K562 (cell line): ENCODE measurements around the gene PTGIS. TPM values are rescaled to one million over a fixed set of nuclear protein-coding genes. Genes with fewer than 3 reads are reported as not detected.

Experiments
- ATAC-seq: fragments of 200-7000 bp; cut with Tn5 transposase; 3 replicates; pipeline ENCODE4 v1.9.1; 2020; ENCODE audit warnings: moderate library complexity
- BruUV-seq: library from RNA; stranded (reverse); fragments of 400-500 nt; replicated peaks from 2 replicates; lab custom pipeline; 2021; lab: Mats Ljungman, UMichigan
- CTCF ChIA-PET: fragments of 300-600 bp; formaldehyde crosslinking; extraction: SDS; loops from one replicate; lab custom pipeline; 2021; ENCODE audit warnings: low intra/inter-chr PET ratio; lab: Yijun Ruan, JAX
- POLR2A ChIA-PET: fragments of 300-600, 350-650 bp; sonication (Branson Sonifier 250); formaldehyde crosslinking; extraction: SDS; loops from one replicate; lab custom pipeline; 2021; ENCODE audit warnings: antibody characterized with exemption, inconsistent platforms; lab: Yijun Ruan, JAX
- DNase-seq, 4 experiments: peaks; one replicate each; pipeline versions ENCODE4 v3.0.0 to v3.0.0-alpha.2; 2011 to 2018; ENCODE audit warnings: low spot score in 3 of 4, mixed read lengths in 3 of 4; ENCODE audit errors: extremely low read depth in 1 of 4
- FAIRE-seq: peaks from 2 replicates; lab custom pipeline; 2011; peaks lifted over from hg19 to GRCh38; lab: Jason Lieb, UNC
- H2AFZ ChIP-seq: 2 replicates; pipeline ENCODE4 v1.6.0; 2011; ENCODE audit warnings: low read depth, low read length, control low read depth, inconsistent platforms
- H3K27ac ChIP-seq: fragments of 200-600 bp; 3 replicates; pipeline ENCODE4 v1.8.0; 2011; ENCODE audit warnings: low read depth, mild to moderate bottlenecking, control low read depth, inconsistent platforms, low read length, moderate library complexity, mixed read lengths; ENCODE audit errors: extremely low read depth
- H3K27me3 ChIP-seq, 2 experiments: fragments of 300-600 bp in 1 of 2; 2 replicates in 1 of 2; 3 replicates in 1 of 2; pipeline versions ENCODE4 v1.6.0 to v1.8.0; 2011; ENCODE audit warnings: inconsistent platforms in 2 of 2, low read length in 2 of 2, mild to moderate bottlenecking in 1 of 2, mixed read lengths in 1 of 2, moderate library complexity in 1 of 2; ENCODE audit not compliant: control insufficient read depth in 2 of 2, insufficient read depth in 2 of 2
- H3K36me3 ChIP-seq: fragments of 300-600 bp; 3 replicates; pipeline ENCODE4 v1.8.0; 2011; ENCODE audit warnings: mild to moderate bottlenecking, low read length, inconsistent platforms; ENCODE audit not compliant: control insufficient read depth, insufficient read depth
- H3K4me1 ChIP-seq, 2 experiments: fragments of 200-600 bp in 1 of 2; replicated peaks in 1 of 2; 2 replicates in 1 of 2; 3 replicates in 1 of 2; pipeline versions ENCODE4 v1.5.1 to v1.8.0; 2011; ENCODE audit warnings: inconsistent platforms in 2 of 2, low read length in 2 of 2, mild to moderate bottlenecking in 1 of 2, mixed read lengths in 1 of 2, moderate library complexity in 1 of 2; ENCODE audit not compliant: control insufficient read depth in 2 of 2, insufficient read depth in 2 of 2
- H3K4me2 ChIP-seq: 2 replicates; pipeline ENCODE4 v1.6.1; 2011; ENCODE audit warnings: low read length, control low read depth, inconsistent platforms, mixed read lengths; ENCODE audit not compliant: insufficient read depth
- H3K4me3 ChIP-seq: fragments of 200-600 bp; sonication (generic), shearing (Covaris generic); 2 replicates; pipeline ENCODE4 v1.5.1; 2016; ENCODE audit warnings: control low read depth, inconsistent platforms
- H3K79me2 ChIP-seq: fragments of 200-600 bp; 3 replicates; pipeline ENCODE4 v1.8.0; 2011; ENCODE audit warnings: low read length, inconsistent platforms; ENCODE audit not compliant: control insufficient read depth, insufficient read depth
- H3K9ac ChIP-seq, 2 experiments: 2 replicates each; pipeline versions ENCODE4 v1.6.0 to v1.6.1; 2011; ENCODE audit warnings: low read depth in 2 of 2, low read length in 2 of 2, control low read depth in 1 of 2, inconsistent platforms in 1 of 2, mild to moderate bottlenecking in 1 of 2, mixed read lengths in 1 of 2; ENCODE audit not compliant: insufficient read depth in 1 of 2
- H3K9me1 ChIP-seq: one replicate; pipeline ENCODE4 v1.6.0; 2011; ENCODE audit warnings: inconsistent platforms, mild to moderate bottlenecking, low read length, moderate library complexity; ENCODE audit not compliant: control insufficient read depth, insufficient read depth
- H3K9me3 ChIP-seq: replicated peaks from 2 replicates; pipeline ENCODE4 v1.5.1; 2011; ENCODE audit warnings: low read depth, low read length, inconsistent platforms; ENCODE audit not compliant: control insufficient read depth, insufficient read depth
- H4K20me1 ChIP-seq: replicated peaks from 2 replicates; pipeline ENCODE4 v1.6.1; 2011; ENCODE audit warnings: low read length, inconsistent platforms, mixed read lengths; ENCODE audit not compliant: control insufficient read depth, insufficient read depth
- BMI1 ChIP-seq: fragments of 150-350 bp; IDR thresholded peaks from 2 replicates; pipeline ENCODE4 v1.6.1; 2014; ENCODE audit warnings: low read length
- ETS1 ChIP-seq: conservative IDR thresholded peaks from 2 replicates; pipeline ENCODE4 v1.6.1; 2011; ENCODE audit warnings: low read depth, mild to moderate bottlenecking, low read length; ENCODE audit not compliant: control insufficient read depth
- HDAC2 ChIP-seq: fragments of 450-650 bp; IDR thresholded peaks from 2 replicates; pipeline ENCODE4 v1.6.1; 2016; ENCODE audit warnings: mild to moderate bottlenecking
- HLTF ChIP-seq: fragments of 450-650 bp; IDR thresholded peaks from 2 replicates; pipeline ENCODE4 v1.6.1; 2016
- KAT7 ChIP-seq: sonication (generic); formaldehyde crosslinking; IDR thresholded peaks from 2 replicates; pipeline ENCODE4 v1.8.0; 2022; ENCODE audit warnings: missing genetic modification reagents, mild to moderate bottlenecking, borderline replicate concordance
- NFXL1 ChIP-seq: fragments of 450-650 bp; formaldehyde crosslinking; IDR thresholded peaks from 2 replicates; pipeline ENCODE4 v1.4.0; 2021; ENCODE audit warnings: mild to moderate bottlenecking
- NR2C1 ChIP-seq, 2 experiments: fragments of 450-650 bp; IDR thresholded peaks; 2 replicates each; pipeline ENCODE4 v1.6.1; 2017; ENCODE audit warnings: mild to moderate bottlenecking in 2 of 2, antibody characterized with exemption in 1 of 2, inconsistent platforms in 1 of 2, missing compliant biosample characterization in 1 of 2, missing genetic modification characterization in 1 of 2
- RNF2 ChIP-seq: sonication (generic); IDR thresholded peaks from 2 replicates; pipeline ENCODE4 v1.6.1; 2016
- STAT5A ChIP-seq: IDR thresholded peaks from 2 replicates; pipeline ENCODE4 v1.6.1; 2012; ENCODE audit warnings: low read length, inconsistent platforms, borderline replicate concordance
- TAF1 ChIP-seq: IDR thresholded peaks from 2 replicates; pipeline ENCODE4 v1.6.1; 2011; ENCODE audit warnings: mild to moderate bottlenecking, low read length, moderate library complexity; ENCODE audit not compliant: insufficient read depth, control insufficient read depth, severe bottlenecking; ENCODE audit errors: extremely low read depth
- ZBTB11 ChIP-seq, 3 experiments: fragments of 200-800 bp in 1 of 3; fragments of 250-450 bp in 1 of 3; fragments of 450-650 bp in 1 of 3; sonication (Bioruptor Pico) in 1 of 3; sonication (Bioruptor generic) in 1 of 3; formaldehyde crosslinking in 1 of 3; IDR thresholded peaks; 2 replicates each; pipeline versions ENCODE4 v1.6.1 to v1.8.0; 2016 to 2022; ENCODE audit warnings: mild to moderate bottlenecking in 2 of 3, missing genetic modification characterization in 2 of 3, missing compliant biosample characterization in 1 of 3, moderate library complexity in 1 of 3
- WGBS: fragments of 100-300 bp; shearing (Covaris generic); methylation state at CpG from one replicate; pipeline ENCODE4 v1.1.6; 2016; ENCODE audit warnings: low coverage, mixed read lengths; ENCODE audit not compliant: insufficient coverage; ENCODE audit errors: missing lambda C conversion rate; 5-methylcytosine and 5-hydroxymethylcytosine counted together
- in situ Hi-C: fragments of 300-500 bp; cut with MboI; formaldehyde crosslinking; loops from 4 replicates; pipeline ENCODE4 v1.15.0; 2018; ENCODE audit warnings: inconsistent platforms, mixed read lengths
- intact Hi-C: fragments of 100-400 bp; cut with micrococcal nuclease; formaldehyde crosslinking; loops from 2 replicates; pipeline ENCODE4 v1.14.2; 2022
- polyA plus RNA-seq, 8 experiments: library from polyadenylated mRNA; depleted of rRNA in 4 of 8; stranded (reverse) in 5 of 8; unstranded in 3 of 8; fragments of >200 nt; fragmentation: Nextera tagmentation in 2 of 8; fragmentation: Illumina TruSeq in 1 of 8; extraction: Ambion mirVana in 2 of 8; extraction: Trizol in 1 of 8; gene quantifications; 2 replicates each; pipeline versions ENCODE4 v1.2.1 to v1.2.3, GENCODE V29; 2011 to 2014; ENCODE audit warnings: inconsistent platforms in 1 of 8, missing spikeins in 1 of 8
- total RNA-seq, 7 experiments: library from RNA; depleted of rRNA in 6 of 7; stranded (reverse); fragments of >200 nt in 6 of 7; fragmentation: Illumina TruSeq in 2 of 7; extraction: Trizol in 2 of 7; gene quantifications; 2 replicates each; pipeline versions ENCODE4 v1.2.1 to v1.2.3, GENCODE V29; 2011 to 2021; ENCODE audit warnings: low replicate concordance in 1 of 7

Gene PTGIS
- total and polyA plus RNA-seq, 9 of the 15 experiments (the other 6 are each of a cell fraction or from before 2014, with no cell fraction given) = not detected

GRCh38 chr20:49579195-49579594 lies 11.3 kb upstream of the PTGIS start:
- Histone ChIP-seq H4K20me1 (0 out of 2 replicates have a peak, but pooled peaks cover 5% of the 10 kb centered on the region), H3K9ac (no peak overlapping the region), H3K9me1 (no peaks in the 10 kb centered on the region), H3K27me3 (peaks cover 22 to 38% of the 10 kb centered on the region in 2 experiments), H3K79me2 (no peaks in the 10 kb centered on the region), H3K4me1 (peaks cover 3 to 8% of the 10 kb centered on the region in 2 experiments; a peak in 4 of 5 replicates), H3K27ac (no peak overlapping the region), H3K4me3 (no peak overlapping the region), H2AFZ (no peak overlapping the region), H3K4me2 (no peak overlapping the region), H3K36me3 (no peaks in the 10 kb centered on the region), H3K9me3 (peaks cover 7% of the 10 kb centered on the region; the same call in 1 of the 2 replicates)
- ATAC-seq (no peak), FAIRE-seq (no peak), DNase-seq (no peak)
- CTCF ChIA-PET = no interaction called here
- no peak for TF ChIP-seq ZBTB11 (CRISPR knock-in tag; IDR thresholded peaks at IDR 0.05)
- TF ChIP-seq KAT7 (CRISPR knock-in tag) = no peak
- no peak for TF ChIP-seq HLTF
- TF ChIP-seq ETS1 = no peak
- no peak for TF ChIP-seq HDAC2
- TF ChIP-seq BMI1 = no peak
- TF ChIP-seq NFXL1 (CRISPR knock-in tag) = no peak
- TF ChIP-seq NR2C1 (IDR thresholded peaks at IDR 0.05) = no peak
- no peak for TF ChIP-seq NR2C1 (tag; IDR thresholded peaks at IDR 0.05)
- TF ChIP-seq STAT5A = no peak
- TF ChIP-seq TAF1 = no peak
- no peak for TF ChIP-seq RNF2
- in situ Hi-C loops = no loop called here
- 1% methylated on average over 4 of the region's 4 CpGs for WGBS
- BruUV-seq = no TSS peak
- intact Hi-C loops = no loop called here
- POLR2A ChIA-PET = interaction anchor here (0.8 kb wide), 1 partner anchor 16 kb away, joined by 6 read pairs; no protein-coding TSS in a partner anchor
